ENCODE data around the gene SUMO2. TPM values are rescaled to one million over a fixed set of nuclear protein-coding genes. Genes with fewer than 3 reads are reported as not detected.
"Not testable (repeated sequence)": the region's sequence is repeated elsewhere in the genome, so short reads cannot be mapped to it uniquely, and the experiment has no call there.

The SUMO2 gene
- total RNA-seq, 1 donor from 2014 or later: 483 TPM

GRCh38 chr17:75176625-75177024, 6.1 kb downstream of the SUMO2 start:
- DNase-seq (ENCODE audit: extremely low spot score, unreplicated experiment): no peak
- H3K36me3 Mint-ChIP-seq (ENCODE audit: unreplicated experiment): peaks cover 35% of the 10 kb centered on the region
- H3K4me3 Mint-ChIP-seq (ENCODE audit: unreplicated experiment): no peak overlapping the region
- H3K9me3 Mint-ChIP-seq (ENCODE audit: unreplicated experiment): no peaks in the 10 kb centered on the region
- peaks cover 14% of the 10 kb centered on the region for H3K4me1 Mint-ChIP-seq (ENCODE audit: unreplicated experiment)
- H3K27me3 Mint-ChIP-seq (ENCODE audit: unreplicated experiment): no peaks in the 10 kb centered on the region
- H3K27ac Mint-ChIP-seq (ENCODE audit: unreplicated experiment): no peak overlapping the region
- TF ChIP-seq CTCF (IDR thresholded peaks at IDR 0.05): no peak

- no peaks in the 10 kb centered on the region for H3K9me3 Mint-ChIP-seq (ENCODE audit: unreplicated experiment)
- DNase-seq (ENCODE audit: extremely low spot score, unreplicated experiment): no peak
- peaks cover under 1% of the 10 kb centered on the region for H3K4me1 Mint-ChIP-seq (ENCODE audit: unreplicated experiment)
- no peak overlapping the region for H3K27ac Mint-ChIP-seq (ENCODE audit: unreplicated experiment)
- no peak overlapping the region for H3K4me3 Mint-ChIP-seq (ENCODE audit: unreplicated experiment)
- H3K36me3 Mint-ChIP-seq (ENCODE audit: unreplicated experiment): peaks cover 38% of the 10 kb centered on the region
- no peak for TF ChIP-seq CTCF (IDR thresholded peaks at IDR 0.05)
- no peaks in the 10 kb centered on the region for H3K27me3 Mint-ChIP-seq (ENCODE audit: unreplicated experiment)
These were observed 7.8 kb downstream of the SUMO2 start for GRCh38 chr17:75174996-75175395.

DNA sequence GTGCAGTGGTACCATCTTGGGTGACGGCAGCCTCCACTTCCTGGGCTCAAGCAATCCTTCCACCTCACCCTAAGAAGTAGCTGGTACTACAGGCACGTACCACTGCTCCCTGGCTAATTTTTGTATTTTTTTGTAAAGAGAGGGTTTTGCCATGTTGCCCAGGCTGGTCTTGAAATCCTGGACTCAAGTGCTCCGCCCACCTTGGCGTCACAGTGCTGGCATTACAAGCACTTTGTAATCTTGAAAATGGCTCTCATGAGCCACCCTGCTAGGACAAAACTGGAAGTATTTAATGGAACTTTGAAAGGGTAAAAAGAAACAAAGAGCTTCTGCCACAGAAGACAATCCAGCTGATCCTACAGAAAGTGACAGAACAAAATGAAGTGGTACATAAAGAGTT, 9.2 kb downstream of the SUMO2 start:
- H3K4me3 Mint-ChIP-seq (ENCODE audit: unreplicated experiment): no peak overlapping the region
- H3K36me3 Mint-ChIP-seq (ENCODE audit: unreplicated experiment): peaks cover 32% of the 10 kb centered on the region
- no peak for DNase-seq (ENCODE audit: extremely low spot score, unreplicated experiment)

GRCh38 chr17:75168998-75169397, 13.8 kb downstream of the SUMO2 start:
- H3K36me3 Mint-ChIP-seq (ENCODE audit: unreplicated experiment): peaks cover 28% of the 10 kb centered on the region
- no peaks in the 10 kb centered on the region for H3K4me1 Mint-ChIP-seq (ENCODE audit: unreplicated experiment)
- H3K27me3 Mint-ChIP-seq (ENCODE audit: unreplicated experiment): no peaks in the 10 kb centered on the region
- TF ChIP-seq CTCF (IDR thresholded peaks at IDR 0.05): no peak
- H3K4me3 Mint-ChIP-seq (ENCODE audit: unreplicated experiment): no peak overlapping the region
- no peak for DNase-seq (ENCODE audit: extremely low spot score, unreplicated experiment)
- H3K27ac Mint-ChIP-seq (ENCODE audit: unreplicated experiment): no peak overlapping the region
- no peaks in the 10 kb centered on the region for H3K9me3 Mint-ChIP-seq (ENCODE audit: unreplicated experiment)

More for the DNA sequence above, 9.2 kb downstream of the SUMO2 start:
- H3K4me1 Mint-ChIP-seq (ENCODE audit: unreplicated experiment): no peaks in the 10 kb centered on the region
- TF ChIP-seq CTCF (IDR thresholded peaks at IDR 0.05): no peak
- H3K27me3 Mint-ChIP-seq (ENCODE audit: unreplicated experiment): no peaks in the 10 kb centered on the region
- H3K9me3 Mint-ChIP-seq (ENCODE audit: unreplicated experiment): no peaks in the 10 kb centered on the region
- H3K27ac Mint-ChIP-seq (ENCODE audit: unreplicated experiment): no peak overlapping the region

DNA sequence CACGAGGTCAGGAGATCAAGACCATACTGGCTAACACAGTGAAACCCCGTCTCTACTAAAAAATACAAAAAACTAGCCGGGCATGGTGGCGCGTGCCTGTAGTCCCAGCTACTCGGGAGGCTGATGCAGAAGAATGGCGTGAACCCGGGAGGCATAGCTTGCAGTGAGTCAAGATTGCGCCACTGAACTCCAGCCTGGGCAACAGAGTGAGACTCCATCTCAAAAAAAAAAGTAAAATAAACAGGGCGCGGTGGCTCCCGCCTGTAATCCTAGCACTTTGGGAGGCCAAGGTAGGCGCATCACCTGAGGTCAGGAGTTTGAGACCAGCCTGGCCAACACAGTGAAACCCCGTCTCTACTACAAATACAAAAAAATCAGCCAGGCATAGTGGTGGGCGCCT, 18.2 kb downstream of the SUMO2 start:
- not testable (repeated sequence) for DNase-seq (ENCODE audit: extremely low spot score, unreplicated experiment); H3K4me1 Mint-ChIP-seq (ENCODE audit: unreplicated experiment); H3K9me3 Mint-ChIP-seq (ENCODE audit: unreplicated experiment); H3K27ac Mint-ChIP-seq (ENCODE audit: unreplicated experiment); H3K27me3 Mint-ChIP-seq (ENCODE audit: unreplicated experiment); H3K4me3 Mint-ChIP-seq (ENCODE audit: unreplicated experiment)
- H3K36me3 Mint-ChIP-seq (ENCODE audit: unreplicated experiment): peaks cover 13% of the 10 kb centered on the region

- Mint-ChIP-seq H3K27ac (ENCODE audit: unreplicated experiment) (no peak overlapping the region), H3K4me1 (ENCODE audit: unreplicated experiment) (no peaks in the 10 kb centered on the region), H3K9me3 (ENCODE audit: unreplicated experiment) (no peaks in the 10 kb centered on the region), H3K36me3 (ENCODE audit: unreplicated experiment) (peaks cover 16% of the 10 kb centered on the region), H3K27me3 (ENCODE audit: unreplicated experiment) (no peaks in the 10 kb centered on the region), H3K4me3 (ENCODE audit: unreplicated experiment) (no peak overlapping the region)
- DNase-seq (ENCODE audit: extremely low spot score, unreplicated experiment): no peak
- TF ChIP-seq CTCF (IDR thresholded peaks at IDR 0.05): no peak
These were observed 19.7 kb downstream of the SUMO2 start for GRCh38 chr17:75163074-75163473.

Data from osteocyte (in vitro differentiated cells).